Measurements from ENCODE around the gene RTN4. TPM values are rescaled to one million over a fixed set of nuclear protein-coding genes. Genes with fewer than 3 reads are reported as not detected.

RTN4 gene
- total RNA-seq, 1 experiment from 2014 or later = 200 TPM

GRCh38 chr2:54997826-54998225 lies 52.4 kb downstream of the RTN4 start:
- Histone ChIP-seq H2BK120ac (ENCODE audit: low read depth, low read length, poor library complexity, severe bottlenecking) (no peak overlapping the region), H3K18ac (ENCODE audit: insufficient read length, low read depth, low read length) (no peak overlapping the region), H4K20me1 (ENCODE audit: control insufficient read depth, insufficient read depth, insufficient read length) (no peaks in the 10 kb centered on the region), H4K5ac (ENCODE audit: insufficient read length, low read depth, low read length) (no peak overlapping the region), H3K27ac (ENCODE audit: insufficient read length, low read depth, low read length) (no peak overlapping the region), H2BK12ac (ENCODE audit: insufficient read length, low read depth, low read length) (no peak overlapping the region), H3K27me3 (ENCODE audit: insufficient read depth, low read length) (no peaks in the 10 kb centered on the region), H3K23me2 (ENCODE audit: insufficient read length, low read depth, low read length, poor library complexity, severe bottlenecking) (no peaks in the 10 kb centered on the region), H3K79me1 (ENCODE audit: insufficient read depth, low read depth, low read length, poor library complexity, severe bottlenecking) (peaks cover 5% of the 10 kb centered on the region), H2BK15ac (ENCODE audit: low read depth, low read length) (no peak overlapping the region), H3K56ac (ENCODE audit: insufficient read length, low read depth, low read length) (no peak overlapping the region), H3K4ac (ENCODE audit: low read depth, low read length) (no peak overlapping the region), H2AFZ (ENCODE audit: low read length) (no peak overlapping the region), H4K8ac (replicated peaks; ENCODE audit: insufficient read length, low read depth, low read length) (no peak overlapping the region), H4K91ac (ENCODE audit: insufficient read length, low read depth, low read length) (no peak overlapping the region), H2BK20ac (ENCODE audit: low read depth, low read length, poor library complexity, severe bottlenecking) (no peak overlapping the region), H3T11ph (ENCODE audit: low read length) (no peak overlapping the region), H2BK5ac (ENCODE audit: insufficient read length, low read length) (no peak overlapping the region), H3K9me3 (ENCODE audit: control insufficient read depth, low read depth, low read length) (no peaks in the 10 kb centered on the region), H3K23ac (ENCODE audit: insufficient read length, low read depth, low read length) (no peak overlapping the region), H3K9ac (ENCODE audit: extremely low read depth, insufficient read length, low read length) (no peak overlapping the region), H3K4me1 (ENCODE audit: insufficient read depth, low read length) (peaks cover 2% of the 10 kb centered on the region), H3K79me2 (ENCODE audit: insufficient read depth, low read length) (peaks cover 43% of the 10 kb centered on the region; the same call in 1 of the 2 replicates), H2AK5ac (ENCODE audit: insufficient read length, low read length) (no peak overlapping the region), H3K14ac (ENCODE audit: insufficient read depth, low read length) (no peak overlapping the region), H3K4me2 (ENCODE audit: insufficient read depth, insufficient read length, low read length) (no peak overlapping the region)
- Mint-ChIP-seq H3K4me3 (no peak overlapping the region), H3K27ac (no peak overlapping the region), H3K27me3 (ENCODE audit: low read depth) (no peaks in the 10 kb centered on the region), H3K36me3 (ENCODE audit: insufficient read depth in 1 of 3, low read depth in 3 of 3) (0 out of 7 replicates have a peak, but pooled peaks cover 0 to 3% (median 0%) of the 10 kb centered on the region in 3 experiments), H3K4me1 (peaks cover 21 to 28% of the 10 kb centered on the region in 2 experiments), H3K9me3 (no peaks in the 10 kb centered on the region)
- TF ChIP-seq, protein P1, sequence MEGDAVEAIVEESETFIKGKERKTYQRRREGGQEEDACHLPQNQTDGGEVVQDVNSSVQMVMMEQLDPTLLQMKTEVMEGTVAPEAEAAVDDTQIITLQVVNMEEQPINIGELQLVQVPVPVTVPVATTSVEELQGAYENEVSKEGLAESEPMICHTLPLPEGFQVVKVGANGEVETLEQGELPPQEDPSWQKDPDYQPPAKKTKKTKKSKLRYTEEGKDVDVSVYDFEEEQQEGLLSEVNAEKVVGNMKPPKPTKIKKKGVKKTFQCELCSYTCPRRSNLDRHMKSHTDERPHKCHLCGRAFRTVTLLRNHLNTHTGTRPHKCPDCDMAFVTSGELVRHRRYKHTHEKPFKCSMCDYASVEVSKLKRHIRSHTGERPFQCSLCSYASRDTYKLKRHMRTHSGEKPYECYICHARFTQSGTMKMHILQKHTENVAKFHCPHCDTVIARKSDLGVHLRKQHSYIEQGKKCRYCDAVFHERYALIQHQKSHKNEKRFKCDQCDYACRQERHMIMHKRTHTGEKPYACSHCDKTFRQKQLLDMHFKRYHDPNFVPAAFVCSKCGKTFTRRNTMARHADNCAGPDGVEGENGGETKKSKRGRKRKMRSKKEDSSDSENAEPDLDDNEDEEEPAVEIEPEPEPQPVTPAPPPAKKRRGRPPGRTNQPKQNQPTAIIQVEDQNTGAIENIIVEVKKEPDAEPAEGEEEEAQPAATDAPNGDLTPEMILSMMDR (conservative IDR thresholded peaks at IDR 0.05) = peak; percentile 53
- WGBS (ENCODE audit: extremely low coverage, insufficient read length, low lambda C conversion rate) = no CpG with 5 or more reads among the region's 1 CpG
- no peak for DNase-seq

Measured in H9 (cell line).